ENCODE results near the gene ZRANB3.
A peak's percentile ranks its signal among the peaks of the same experiment; 100 is the strongest.
"Not testable (repeated sequence)": the region's sequence is repeated elsewhere in the genome, so short reads cannot be mapped to it uniquely, and the experiment has no call there.

Gene ZRANB3

DNA sequence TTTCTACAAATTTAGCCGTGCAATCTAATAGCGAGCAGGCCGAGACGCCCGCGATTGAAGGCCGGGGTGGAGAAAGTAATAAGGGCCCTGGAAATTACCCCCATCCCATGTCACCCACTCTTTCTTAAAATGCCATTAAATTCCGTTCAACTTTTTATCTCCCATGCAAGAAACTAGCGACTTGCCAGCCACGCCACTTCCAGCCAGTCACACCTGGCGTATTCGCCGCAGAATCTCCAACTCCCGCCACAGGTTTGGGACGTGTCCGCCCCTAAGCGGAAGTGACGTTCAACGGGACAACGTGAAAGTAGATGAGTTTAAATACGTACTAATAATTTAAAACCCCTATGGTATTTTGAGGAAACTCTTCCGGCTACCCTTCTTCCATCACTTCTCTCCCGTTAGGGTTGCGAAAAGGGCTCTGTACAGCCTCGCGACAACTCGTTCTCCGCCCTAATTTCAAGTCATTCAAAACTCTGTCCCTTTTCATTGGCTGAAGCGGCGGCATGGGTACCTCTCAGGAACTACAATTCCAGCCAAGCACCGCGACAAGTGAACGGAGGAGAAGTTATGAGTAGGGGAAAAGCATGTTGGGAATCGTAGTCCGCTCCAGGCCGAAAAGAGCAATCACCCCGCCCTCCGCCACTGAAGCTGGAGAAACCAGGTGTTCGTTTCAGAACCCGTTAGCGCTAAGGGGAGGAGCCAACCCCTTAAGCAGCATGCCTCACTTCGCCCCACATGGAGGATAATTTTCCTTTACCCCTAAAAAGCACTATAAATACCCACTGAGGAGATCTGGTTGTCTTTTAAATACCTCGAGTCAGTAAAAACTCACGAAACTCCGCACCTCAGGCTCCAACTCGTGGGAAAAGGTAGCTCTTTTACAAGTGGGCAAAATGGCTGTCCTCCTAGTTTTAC lies at the start of gene ZRANB3:
ZRANB3 (minus strand) TSS at position 906 of the 918 bp plus-strand sequence.
- peak; percentile 97 for DNase-seq

DNA sequence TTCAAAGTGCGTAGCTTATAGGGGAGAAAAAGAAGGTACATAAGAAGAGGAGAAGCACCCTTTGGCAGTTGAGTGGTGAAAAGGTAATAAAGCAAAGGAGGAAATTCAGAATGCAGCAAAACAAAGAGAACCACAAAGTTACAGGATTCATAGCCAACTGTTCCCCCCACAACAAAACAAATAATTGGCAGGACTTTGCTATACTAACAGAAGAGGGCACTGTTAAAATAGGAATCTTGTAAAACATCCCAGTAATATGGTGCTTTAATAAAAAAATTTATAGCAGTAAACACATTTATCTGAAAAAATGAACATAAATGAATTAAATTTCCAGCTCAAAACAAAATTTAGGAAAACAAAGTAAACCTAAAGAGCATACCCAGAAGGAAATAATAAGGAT lies 42.6 kb upstream of the ZRANB3 start:
- DNase-seq: no peak

DNA sequence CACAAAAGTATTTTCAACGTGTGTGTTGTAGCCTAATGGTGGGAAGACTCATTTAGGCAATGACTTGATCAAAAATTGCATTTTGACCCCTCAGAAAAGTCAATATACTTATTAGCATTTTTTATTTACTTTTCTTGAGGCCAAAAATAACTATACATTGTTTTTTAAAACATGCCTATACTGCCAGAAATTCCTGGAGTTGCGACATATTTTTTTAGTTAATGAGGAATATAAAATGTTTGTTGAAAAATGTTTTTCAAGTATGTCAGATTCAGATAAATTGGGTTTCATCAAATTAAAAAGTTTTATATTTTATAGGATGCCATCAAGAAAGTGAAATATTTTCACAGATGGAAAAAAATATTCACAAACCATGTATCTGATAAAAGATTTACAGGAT lies 39.9 kb upstream of the ZRANB3 start:
- DNase-seq: no peak

DNA sequence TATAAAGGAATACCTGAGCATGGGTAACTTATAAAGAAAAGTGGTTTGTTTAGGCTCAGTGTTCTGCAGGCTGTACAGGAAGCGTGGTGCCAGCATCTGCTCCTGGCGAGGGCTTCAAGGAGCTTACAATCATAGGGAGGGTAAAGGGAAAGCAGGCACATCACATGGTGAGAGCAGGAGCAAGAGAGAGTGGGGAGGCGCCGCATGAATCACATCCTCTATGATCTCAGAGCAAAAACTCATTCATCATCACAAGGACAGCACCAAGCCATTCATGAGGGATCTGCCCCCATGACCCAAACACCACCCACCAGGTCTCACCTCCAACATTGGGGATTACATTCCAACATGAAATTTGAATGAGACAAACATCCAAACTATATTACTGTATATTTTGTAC lies 32.8 kb upstream of the ZRANB3 start:
- DNase-seq: no peak

DNA sequence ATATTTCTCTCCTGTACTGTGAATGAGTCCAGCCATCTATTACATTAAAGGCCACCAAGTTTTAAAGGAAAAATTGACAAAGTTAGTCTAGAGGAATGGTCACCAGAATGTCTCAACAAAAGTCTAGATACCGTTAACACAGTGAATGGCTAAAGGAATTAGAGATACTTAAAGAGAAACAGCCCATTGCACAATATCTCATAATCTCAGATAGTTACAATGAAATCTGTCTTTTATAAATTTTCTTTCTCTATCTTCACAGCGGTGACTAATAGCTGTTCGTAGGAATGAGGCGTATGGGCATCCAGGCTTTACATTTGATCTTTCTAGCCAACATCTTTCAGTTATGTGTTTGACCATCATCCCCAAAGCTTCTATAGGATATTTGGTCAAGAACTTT lies 30.9 kb upstream of the ZRANB3 start:
- no peak for DNase-seq

DNA sequence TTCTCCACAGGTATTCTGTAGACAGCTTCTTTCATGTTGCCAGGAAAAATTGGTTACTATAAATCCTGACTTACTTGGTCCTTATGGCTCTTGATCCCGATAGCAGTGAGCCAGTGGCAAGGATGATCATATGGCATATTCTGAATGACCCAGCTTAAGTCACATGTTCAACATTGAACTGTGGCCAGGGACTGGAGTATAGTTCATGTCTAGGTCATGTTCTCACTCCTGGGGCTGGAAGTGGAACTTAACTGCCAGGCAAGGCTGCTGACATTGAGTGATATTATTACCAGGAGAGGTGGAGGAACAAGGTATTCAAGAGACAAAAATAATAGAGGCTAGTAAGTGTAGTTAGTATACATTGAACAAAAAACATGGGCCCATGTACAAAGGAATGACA lies 26.5 kb upstream of the ZRANB3 start:
- DNase-seq: no peak

DNA sequence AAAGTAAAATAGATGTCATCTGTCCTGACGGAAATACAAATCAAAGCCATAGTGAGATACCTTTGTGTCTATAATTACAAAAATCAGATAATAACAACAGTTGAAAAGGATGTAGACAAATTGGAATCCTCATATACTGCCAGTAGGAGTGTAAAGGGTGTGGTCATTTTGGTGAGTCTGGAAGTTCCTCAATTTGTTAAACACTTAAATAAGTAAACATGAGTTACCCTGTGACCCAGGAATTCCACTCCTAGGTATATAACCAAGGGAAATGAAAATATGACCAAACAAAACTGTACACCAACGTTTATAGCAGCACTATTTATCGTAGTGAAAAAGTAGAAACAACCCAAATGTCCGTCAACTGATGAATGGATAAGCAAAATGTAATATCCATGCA lies 24.3 kb upstream of the ZRANB3 start:
- no peak for DNase-seq

DNA sequence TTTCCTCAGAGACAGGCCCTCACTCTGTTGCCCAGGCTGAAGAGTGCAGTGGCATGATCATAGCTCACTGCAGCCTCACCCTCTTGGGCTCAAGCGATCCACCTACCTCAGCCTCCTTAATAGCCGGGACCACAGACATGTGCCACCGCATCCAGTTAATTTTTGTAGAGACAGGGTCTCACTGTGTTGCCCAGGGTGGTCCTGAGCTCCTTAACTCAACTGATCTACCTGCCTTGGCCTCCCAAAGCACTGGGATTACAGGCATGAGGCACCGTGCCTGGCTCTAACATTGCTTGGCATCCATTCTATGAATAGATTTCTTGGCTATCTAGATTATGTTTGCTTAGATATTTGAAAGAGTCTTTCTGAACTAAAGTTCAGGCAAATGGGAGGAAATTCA lies 21.9 kb upstream of the ZRANB3 start:
- no peak for DNase-seq

DNA sequence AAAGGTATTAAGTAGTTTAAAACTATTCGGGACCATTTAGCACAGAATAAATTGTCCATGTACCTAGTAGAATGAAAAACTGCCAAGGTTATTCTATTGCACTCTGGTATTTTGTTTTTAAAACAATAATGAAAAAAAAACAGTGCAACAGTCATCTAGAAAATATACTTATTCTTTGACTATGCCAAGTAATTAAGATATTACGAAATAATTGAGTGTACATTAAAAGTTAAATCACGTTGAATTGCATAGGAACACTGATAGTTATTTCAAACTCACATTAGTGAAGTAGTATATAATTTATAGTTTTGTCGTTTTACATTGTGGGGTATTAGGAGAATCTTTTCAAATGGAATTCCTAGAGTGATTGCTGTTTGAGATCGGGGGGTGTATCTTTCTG lies 20.3 kb upstream of the ZRANB3 start:
- DNase-seq: no peak

DNA sequence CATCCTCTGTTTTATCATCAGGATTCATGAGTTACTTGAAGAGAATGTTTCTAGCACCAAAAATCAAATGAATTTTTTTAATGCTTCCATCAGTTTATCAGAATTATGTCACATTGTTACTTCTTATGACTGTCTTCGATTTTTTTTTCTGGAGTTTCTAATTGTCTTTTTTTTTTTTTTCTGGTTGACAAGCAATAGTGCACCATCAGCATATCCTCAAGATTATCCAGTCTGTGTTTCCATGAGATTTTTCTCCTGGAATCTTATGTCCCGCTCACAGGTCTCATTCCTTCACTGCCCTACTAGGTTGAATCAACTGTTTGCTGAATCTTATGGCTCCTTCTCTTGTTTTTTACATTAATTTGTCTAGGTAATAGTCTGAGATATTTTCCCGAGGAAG lies 16.3 kb upstream of the ZRANB3 start:
- no peak for DNase-seq

DNA sequence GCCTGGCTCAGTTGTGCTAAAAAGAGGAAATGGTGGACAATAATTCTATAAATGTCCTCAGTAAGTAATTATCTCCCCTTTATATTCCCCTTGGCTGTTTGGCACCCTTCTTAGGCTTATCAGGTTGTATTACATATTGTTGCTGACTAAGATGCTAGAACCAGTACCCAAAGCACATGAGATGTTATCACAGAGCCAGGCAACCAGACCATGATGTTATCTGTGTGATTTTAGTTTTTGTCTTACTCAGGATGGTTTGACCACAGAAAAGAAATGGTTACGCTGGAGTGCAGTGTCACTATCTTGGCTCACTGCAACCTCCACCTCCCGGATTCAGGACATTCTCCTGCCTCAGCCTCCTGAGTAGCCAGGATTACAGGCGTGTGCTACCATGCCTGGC lies 15.4 kb upstream of the ZRANB3 start:
- no peak for DNase-seq

DNA sequence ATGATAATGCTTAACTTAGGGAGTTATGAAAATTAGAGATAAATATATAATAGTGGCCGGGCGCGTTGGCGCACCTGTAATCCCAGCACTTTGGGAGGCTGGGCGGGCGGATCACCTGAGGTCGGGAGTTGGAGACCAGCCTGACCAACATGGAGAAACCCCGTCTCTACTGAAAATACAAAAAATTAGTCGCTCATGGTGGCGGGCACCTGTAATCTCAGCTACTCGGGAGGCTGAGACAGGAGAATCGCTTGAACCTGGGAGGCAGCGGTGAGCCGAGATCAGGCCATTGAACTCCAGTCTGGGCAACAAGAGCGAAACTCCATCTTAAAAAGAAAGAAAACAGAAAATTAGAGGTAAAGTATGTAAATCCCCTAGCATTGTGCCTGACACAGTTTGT lies 2.5 kb upstream of the ZRANB3 start:
- not testable (repeated sequence) for DNase-seq

DNA sequence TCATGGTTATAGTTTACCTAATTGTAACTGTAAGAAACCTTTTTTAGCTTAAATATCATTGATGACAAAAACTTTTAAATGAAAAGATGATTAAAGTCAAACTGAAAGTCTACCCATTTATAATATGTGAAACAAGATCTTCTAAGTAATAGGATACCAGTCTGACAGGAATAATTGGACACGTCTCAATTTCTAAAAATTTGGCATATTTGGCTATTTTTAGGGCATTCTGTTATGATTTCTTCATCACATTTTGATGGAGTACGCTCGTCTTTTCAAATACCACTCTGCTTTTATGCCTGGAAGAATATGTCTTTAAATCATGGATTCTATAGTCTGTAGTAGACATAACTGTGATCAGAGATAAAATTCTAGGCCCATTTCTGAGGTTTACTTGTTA lies 1.6 kb upstream of the ZRANB3 start:
- no peak for DNase-seq

DNA sequence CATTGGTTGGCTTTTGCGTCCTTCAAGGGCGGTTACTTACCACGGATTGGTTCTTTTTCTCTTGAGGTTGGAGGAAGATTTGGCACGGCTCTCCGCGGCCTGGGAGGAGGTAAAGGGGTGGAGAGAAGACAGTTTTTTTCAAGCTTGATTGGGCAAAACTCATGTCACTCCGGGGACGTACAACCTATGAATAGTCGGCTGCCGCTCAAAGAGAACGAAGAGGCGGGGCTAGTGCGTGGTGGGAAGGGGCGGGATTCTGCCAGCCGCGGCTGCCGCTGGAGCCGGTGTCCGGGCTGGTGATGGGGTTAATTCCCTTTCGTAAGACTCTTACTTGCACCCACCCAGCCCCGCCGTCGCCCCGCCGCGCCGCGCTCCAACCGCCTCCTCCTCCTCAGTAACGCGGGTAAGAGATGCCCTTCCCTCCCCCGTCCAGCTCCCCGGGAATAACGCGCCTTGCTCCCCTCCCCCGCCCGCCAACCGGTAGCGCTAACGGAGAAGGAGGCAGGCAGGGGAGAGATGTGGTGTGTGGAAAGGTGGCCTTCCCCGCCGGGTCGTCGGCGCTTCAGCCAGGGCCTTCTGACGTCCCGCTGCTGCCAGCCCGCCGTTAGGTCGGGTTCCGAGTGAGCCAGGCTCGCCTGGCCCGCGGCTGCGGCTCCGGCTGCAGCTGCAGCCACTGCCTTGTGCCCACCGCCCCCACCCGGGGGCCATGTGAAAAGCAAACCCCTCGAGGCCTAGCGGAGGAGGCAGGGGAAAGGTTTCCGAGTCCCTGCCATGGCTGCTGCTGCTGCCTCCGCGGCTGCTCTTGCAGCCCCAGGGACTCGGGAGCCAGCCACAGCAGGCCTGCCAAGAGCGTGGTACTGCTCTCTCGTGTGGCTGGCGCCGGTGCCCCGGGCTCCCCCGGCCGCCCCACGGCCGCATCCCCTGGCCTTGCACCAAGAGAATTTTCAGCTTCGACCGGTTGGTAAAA lies 496 bp upstream of the ZRANB3 start, which contains the start of gene R3HDM1:
R3HDM1 (plus strand) TSS at position 254 of the 967 bp plus-strand sequence. CDS start 73,362 bp downstream, outside the sequence.
- peak; percentile 99 for DNase-seq

DNA sequence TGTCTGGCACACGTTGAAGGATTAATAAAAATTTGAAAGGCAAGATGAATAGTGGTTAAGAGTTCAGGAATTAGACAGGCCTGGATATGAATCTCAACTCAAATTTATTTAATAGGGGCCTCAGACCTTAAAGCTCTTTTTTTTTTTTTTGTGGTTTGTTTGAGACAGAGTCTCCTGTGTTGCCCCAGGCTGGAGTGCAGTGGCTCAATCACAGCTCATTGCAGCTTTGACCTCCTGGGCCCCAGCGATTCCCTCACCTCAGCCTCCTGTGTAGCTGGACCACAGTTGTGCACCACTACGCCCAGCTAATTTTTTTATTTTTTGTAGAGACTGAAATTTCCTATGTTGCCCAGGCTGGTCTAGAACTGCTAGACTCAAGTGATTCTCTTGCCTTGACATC lies 3.0 kb downstream of the ZRANB3 start:
- no peak for DNase-seq

DNA sequence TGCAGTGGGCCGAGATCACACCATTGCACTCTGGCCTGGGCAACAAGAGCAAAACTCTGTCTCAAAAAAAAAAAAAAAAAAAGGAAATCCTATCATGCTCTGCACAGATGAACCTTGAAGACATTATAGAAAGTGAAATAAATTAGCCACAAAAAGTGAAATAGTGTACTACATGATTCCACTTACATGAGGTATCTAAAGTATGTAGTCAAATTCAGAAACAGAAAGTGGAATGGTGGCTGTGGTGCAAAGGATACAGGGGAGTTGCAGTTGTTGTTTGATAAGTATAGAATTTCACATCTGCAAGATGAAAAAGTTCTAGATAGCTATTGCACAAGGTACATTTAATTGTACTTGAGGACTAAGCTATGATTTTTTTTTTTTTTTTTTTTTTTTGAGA lies 5.2 kb downstream of the ZRANB3 start:
- no peak for DNase-seq

DNA sequence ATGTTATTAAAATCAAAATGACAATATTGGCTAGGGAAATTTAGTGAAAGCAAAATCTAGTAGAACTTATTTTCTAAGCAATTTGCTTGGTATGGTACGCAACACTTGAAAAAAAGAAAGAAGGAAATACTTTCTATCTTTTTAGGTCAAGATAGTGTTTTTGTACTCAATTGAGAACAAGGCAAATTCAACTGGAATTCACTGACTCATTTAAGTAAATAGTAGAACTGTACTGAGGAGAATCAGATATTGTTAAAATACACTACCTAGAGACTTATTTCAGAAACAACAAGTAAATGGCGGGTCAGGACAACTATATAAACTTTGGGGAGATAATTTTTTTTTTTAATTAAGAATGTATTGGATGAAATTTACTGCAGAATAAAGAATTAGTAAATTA lies 18.9 kb downstream of the ZRANB3 start:
- DNase-seq: no peak

DNA sequence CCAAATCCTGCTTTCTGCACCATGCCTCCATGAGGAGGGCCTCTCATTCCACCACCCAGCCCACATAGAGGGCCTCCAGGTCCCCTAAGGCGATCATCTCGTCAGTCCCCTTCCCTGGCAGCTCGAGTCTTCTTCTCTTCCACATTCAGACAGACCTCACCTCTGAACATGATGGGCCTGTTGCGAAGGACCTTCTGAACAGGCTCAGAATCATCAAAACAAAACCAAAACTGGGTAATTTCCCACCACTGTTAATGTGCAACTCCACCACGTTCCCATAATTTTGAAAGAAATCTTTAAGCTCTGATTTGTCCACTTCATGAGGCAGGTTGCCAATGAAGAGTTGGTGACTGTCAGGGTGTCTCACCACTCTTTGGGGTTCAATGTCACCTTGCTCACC lies 20.4 kb downstream of the ZRANB3 start:
- DNase-seq: no peak

DNA sequence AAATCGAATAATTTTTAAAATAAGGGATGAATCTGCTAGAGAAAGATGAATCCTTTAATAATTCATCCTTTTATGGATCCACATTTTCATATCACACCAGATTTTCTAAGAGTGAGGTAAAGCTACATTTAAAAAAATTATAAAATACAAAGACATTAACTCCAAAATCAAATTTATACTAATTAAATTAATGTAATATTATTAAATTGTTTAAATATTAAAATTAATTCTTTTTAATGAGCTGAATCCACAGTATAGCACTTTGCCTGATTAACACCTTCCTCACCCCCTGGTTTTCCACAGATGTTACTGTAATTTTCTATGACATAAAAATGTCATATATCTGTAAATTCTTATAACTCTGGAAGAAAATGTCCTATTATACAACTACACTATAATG lies 26.2 kb downstream of the ZRANB3 start:
- DNase-seq: no peak

DNA sequence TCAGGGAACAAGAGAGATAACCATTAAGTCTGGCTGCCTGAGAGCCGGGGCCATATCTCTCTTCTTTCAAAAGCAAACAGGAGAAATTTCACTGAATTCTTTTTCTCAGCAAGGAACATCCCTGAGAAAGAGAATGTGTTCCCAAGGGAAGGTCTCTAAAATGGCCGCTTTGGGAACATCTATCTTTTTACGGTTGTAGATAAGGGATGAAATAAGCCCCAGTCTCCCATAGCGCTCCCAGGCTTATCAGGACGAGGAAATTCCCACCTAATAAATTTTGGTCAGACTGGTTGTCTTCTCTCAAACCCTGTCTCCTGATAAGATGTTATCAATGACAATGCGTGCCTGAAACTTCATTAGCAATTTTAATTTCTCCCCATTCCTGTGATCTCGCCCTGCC lies 32.4 kb downstream of the ZRANB3 start:
- DNase-seq: not testable (repeated sequence)

DNA sequence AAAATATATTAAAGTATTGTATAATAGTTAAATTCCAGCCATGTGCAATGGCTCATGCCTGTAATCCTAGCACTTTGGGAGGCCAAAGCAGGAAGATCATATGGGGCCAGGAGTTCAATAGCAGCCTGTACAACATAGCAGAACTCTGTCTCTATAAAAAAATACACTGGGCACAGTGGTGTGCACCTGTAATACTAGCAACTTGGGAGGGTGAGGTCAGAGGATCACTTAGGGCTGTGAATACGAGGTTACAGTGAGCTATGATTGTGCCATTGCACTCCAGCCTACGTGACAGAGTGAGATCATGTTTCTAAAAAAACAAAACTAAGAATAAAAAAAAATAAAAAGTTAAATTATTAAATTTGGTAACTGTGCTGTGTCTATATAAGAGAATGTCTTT lies 36.1 kb downstream of the ZRANB3 start:
- DNase-seq: no peak

DNA sequence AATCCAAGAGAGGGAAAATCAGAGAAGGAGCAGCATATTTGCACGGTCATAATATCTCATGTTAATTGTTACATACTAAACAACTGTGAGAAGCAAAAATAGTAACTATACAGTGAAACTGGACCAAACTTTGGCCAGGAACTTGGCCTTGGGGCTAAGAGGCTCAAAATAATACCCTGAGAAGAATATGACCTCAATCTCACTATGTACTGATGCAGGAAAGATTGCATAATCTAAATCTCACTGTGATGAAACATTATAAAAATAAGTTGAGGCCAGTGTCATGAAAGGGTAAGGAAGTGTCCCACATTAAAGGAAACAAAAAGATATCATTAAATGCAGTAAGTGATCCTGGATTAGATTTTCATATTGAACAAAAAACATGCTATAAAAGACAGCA lies 36.5 kb downstream of the ZRANB3 start:
- DNase-seq: no peak

DNA sequence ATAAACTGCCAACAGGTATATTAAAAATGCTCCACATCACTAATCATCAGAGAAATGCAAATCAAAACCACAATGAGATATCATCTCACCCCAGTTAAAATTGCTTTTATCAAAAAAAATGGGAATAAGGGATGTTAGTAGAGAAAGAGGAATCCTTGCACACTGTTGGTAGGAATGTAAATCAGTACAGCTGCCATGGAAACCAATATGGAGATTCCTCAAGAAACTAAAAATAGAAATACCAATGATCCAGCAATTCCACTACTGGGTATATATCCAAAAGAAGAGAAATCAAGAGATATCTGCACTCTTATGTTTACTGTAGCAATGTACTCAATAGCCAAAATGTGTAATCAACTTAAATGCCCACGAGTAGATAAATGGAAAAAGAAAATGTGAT lies 40.6 kb downstream of the ZRANB3 start:
- DNase-seq: no peak

DNA sequence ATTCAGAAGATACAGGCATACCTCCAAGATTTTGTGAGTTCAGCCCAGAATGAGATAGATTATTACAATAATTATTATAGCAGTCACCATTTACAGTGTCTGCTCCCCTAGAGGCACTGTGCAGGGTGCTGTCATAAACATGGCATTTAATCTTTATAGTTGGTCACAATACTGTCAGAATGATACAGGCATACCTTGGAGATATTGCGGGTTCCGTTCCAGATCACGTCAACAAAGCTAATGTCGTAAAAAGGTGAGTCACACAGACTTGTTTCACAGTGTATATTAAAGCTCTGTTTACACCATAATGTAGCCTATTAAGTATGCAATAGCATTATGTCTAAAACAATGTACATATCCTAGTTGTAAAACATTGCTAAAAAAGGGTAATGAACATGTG lies 45.6 kb downstream of the ZRANB3 start:
- DNase-seq: no peak
